Smooth muscle cell (in vitro differentiated cells): ENCODE results near the gene UTP11. TPM values are rescaled to one million over a fixed set of nuclear protein-coding genes. Genes with fewer than 3 reads are reported as not detected.
"Not testable (repeated sequence)": the region's sequence is repeated elsewhere in the genome, so short reads cannot be mapped to it uniquely, and the experiment has no call there.

Source experiments
- DNase-seq: peaks from one replicate; lab custom pipeline; 2025; ENCODE audit not compliant: unreplicated experiment; lab: John Stamatoyannopoulos, UW
- H2AFZ ChIP-seq: fragments of 200-600 bp; sonication (generic); 2 replicates; pipeline ENCODE4 v1.6.0; 2016; ENCODE audit warnings: antibody characterized with exemption, low read depth, mild to moderate bottlenecking
- H3F3A ChIP-seq: fragments of 200-600 bp; sonication (generic); 2 replicates; pipeline ENCODE4 v1.6.0; 2017; ENCODE audit warnings: antibody characterized with exemption, low read depth
- H3K27ac ChIP-seq: fragments of 200-600 bp; sonication (generic); 2 replicates; pipeline ENCODE4 v1.5.1; 2016; ENCODE audit warnings: low read depth, mild to moderate bottlenecking
- H3K27me3 ChIP-seq: fragments of 200-600 bp; sonication (generic); 2 replicates; pipeline ENCODE4 v1.6.1; 2016; ENCODE audit warnings: low read depth, mild to moderate bottlenecking
- H3K36me3 ChIP-seq: fragments of 200-600 bp; sonication (generic); 2 replicates; pipeline ENCODE4 v1.5.1; 2016; ENCODE audit warnings: low read depth
- H3K4me1 ChIP-seq: fragments of 200-600 bp; sonication (generic); 2 replicates; pipeline ENCODE4 v1.5.1; 2016; ENCODE audit warnings: low read depth
- H3K4me2 ChIP-seq: fragments of 200-600 bp; sonication (generic); 2 replicates; pipeline ENCODE4 v1.6.0; 2016; ENCODE audit warnings: mild to moderate bottlenecking
- H3K4me3 ChIP-seq: fragments of 200-600 bp; sonication (generic); 2 replicates; pipeline ENCODE4 v1.5.1; 2016; ENCODE audit warnings: mild to moderate bottlenecking
- H3K79me2 ChIP-seq: fragments of 200-600 bp; sonication (generic); 2 replicates; pipeline ENCODE4 v1.6.0; 2016; ENCODE audit warnings: low read depth, mild to moderate bottlenecking
- H3K9ac ChIP-seq: fragments of 200-600 bp; sonication (generic); 2 replicates; pipeline ENCODE4 v1.6.0; 2016; ENCODE audit warnings: low read depth
- H3K9me3 ChIP-seq: fragments of 200-600 bp; sonication (generic); replicated peaks from 2 replicates; pipeline ENCODE4 v1.5.1; 2016; ENCODE audit warnings: low read depth
- H4K20me1 ChIP-seq: fragments of 200-600 bp; sonication (generic); 2 replicates; pipeline ENCODE4 v1.6.0; 2016; ENCODE audit warnings: low read depth
- WGBS: methylation state at CpG from one replicate; pipeline ENCODE4 v1.1.7; 2016; ENCODE audit warnings: low lambda C conversion rate; 5-methylcytosine and 5-hydroxymethylcytosine counted together
- polyA plus RNA-seq: library from polyadenylated mRNA; unstranded; fragments of >200 nt; fragmentation: Nextera tagmentation; extraction: Ambion mirVana; gene quantifications from 2 replicates; pipeline ENCODE4 v1.2.1, GENCODE V29; 2016
- total RNA-seq: library from RNA; depleted of rRNA; stranded (reverse); fragments of >200 nt; gene quantifications from 2 replicates; pipeline ENCODE4 v1.2.3, GENCODE V29; 2014
- TF ChIP-seq, protein P1 (sequence below): fragments of 200-600 bp; sonication (generic); IDR thresholded peaks from 2 replicates; pipeline ENCODE4 v1.5.1; 2017; ENCODE audit warnings: borderline replicate concordance, mild to moderate bottlenecking, antibody characterized with exemption; ENCODE audit not compliant: insufficient read depth, poor library complexity, severe bottlenecking

UTP11 gene, protein sequence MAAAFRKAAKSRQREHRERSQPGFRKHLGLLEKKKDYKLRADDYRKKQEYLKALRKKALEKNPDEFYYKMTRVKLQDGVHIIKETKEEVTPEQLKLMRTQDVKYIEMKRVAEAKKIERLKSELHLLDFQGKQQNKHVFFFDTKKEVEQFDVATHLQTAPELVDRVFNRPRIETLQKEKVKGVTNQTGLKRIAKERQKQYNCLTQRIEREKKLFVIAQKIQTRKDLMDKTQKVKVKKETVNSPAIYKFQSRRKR
- 72.4 and 73.5 TPM in 2 replicates for total RNA-seq
- polyA plus RNA-seq = 43.7 and 44.4 TPM in 2 replicates

DNA sequence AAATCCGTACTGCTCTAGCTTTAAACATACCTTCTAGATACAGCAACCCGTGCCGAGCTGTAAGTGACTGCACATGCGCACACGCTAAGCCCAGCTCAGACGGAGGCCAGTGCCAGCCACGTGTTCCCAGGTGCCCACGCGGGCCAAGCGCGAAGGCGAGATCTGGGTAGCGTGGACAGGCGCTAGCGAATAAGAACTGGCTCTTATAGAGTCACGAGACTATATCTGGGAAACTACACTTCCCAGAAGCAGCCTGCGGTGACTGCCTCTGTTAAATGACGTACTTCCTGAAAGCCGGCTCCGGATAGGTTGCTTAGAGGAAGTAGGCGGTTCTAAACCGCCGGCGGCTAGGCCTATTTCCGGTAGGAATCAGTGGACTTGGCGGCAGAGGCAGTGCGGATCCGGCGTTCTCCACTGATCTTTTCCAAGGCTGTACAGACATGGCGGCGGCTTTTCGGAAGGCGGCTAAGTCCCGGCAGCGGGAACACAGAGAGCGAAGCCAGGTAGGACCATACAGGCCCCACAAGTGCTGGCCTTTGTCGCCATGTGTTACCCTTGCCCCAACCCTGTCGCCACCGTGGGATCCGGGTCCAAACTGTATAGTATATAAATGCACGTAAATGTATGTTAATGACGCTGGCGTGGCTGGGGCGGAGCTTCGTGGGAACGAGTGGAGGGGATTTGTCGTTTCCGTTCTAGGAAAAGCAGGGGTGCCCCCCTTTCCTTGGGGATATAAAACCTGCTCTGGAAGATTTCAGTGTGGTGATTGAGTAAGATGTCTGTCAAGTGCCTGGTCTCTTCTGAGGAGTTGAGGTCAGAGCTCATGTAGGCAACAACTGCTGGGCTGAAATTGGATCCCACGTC is at the start of gene UTP11:
Gene UTP11 (plus strand): TSS at position 372 of the 864 bp plus-strand sequence. CDS start 69 bp downstream, at position 441.
- peaks cover 32% of the 10 kb centered on the region for H4K20me1 ChIP-seq
- WGBS = 2% methylated on average over 49 of the region's 49 CpGs

DNA sequence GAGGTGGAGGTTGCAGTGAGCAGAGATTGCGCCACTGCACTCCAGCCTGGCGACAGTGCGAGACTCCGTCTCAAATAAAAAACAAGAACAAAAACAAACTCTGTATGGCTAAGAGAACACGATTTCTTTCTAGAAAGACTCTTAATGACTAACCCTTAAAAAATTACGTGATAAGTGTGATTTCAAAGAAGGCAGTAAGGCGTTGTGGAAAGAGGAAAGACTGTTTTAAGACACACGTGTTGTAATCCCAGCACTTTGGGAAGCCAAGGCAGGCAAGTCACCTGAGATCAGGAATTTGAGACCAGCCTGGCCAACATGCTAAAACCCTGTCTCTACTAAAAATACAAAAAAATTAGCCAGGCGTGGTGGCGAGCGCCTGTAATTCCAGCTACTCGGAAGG is 48.4 kb upstream of the UTP11 start:
- not testable (repeated sequence) for H3K4me1 ChIP-seq, H3K27ac ChIP-seq, H3K9ac ChIP-seq, H2AFZ ChIP-seq, H3K4me3 ChIP-seq, H3K4me2 ChIP-seq, H3F3A ChIP-seq, H3K79me2 ChIP-seq, DNase-seq, H4K20me1 ChIP-seq, H3K9me3 ChIP-seq, H3K27me3 ChIP-seq
- 87% methylated on average over 12 of the region's 12 CpGs for WGBS
- H3K36me3 ChIP-seq = peaks cover 11% of the 10 kb centered on the region

More for the DNA sequence above, at the start of gene UTP11:
- peak; percentile 91 for DNase-seq
- Histone ChIP-seq H3K9ac (peak within 1 kb of the TSS; percentile 93), H3K4me1 (peaks cover 14% of the 10 kb centered on the region), H3K4me2 (peak within 1 kb of the TSS; percentile 83), H3F3A (peaks cover 20% of the 10 kb centered on the region), H3K27ac (peak within 1 kb of the TSS; percentile 96), H3K36me3 (no peaks in the 10 kb centered on the region), H3K9me3 (no peaks in the 10 kb centered on the region), H3K27me3 (no peaks in the 10 kb centered on the region), H3K4me3 (peak within 1 kb of the TSS; percentile 67), H2AFZ (peak within 1 kb of the TSS; percentile 66), H3K79me2 (peaks cover 44% of the 10 kb centered on the region)
- TF ChIP-seq, protein P1, sequence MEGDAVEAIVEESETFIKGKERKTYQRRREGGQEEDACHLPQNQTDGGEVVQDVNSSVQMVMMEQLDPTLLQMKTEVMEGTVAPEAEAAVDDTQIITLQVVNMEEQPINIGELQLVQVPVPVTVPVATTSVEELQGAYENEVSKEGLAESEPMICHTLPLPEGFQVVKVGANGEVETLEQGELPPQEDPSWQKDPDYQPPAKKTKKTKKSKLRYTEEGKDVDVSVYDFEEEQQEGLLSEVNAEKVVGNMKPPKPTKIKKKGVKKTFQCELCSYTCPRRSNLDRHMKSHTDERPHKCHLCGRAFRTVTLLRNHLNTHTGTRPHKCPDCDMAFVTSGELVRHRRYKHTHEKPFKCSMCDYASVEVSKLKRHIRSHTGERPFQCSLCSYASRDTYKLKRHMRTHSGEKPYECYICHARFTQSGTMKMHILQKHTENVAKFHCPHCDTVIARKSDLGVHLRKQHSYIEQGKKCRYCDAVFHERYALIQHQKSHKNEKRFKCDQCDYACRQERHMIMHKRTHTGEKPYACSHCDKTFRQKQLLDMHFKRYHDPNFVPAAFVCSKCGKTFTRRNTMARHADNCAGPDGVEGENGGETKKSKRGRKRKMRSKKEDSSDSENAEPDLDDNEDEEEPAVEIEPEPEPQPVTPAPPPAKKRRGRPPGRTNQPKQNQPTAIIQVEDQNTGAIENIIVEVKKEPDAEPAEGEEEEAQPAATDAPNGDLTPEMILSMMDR = no peak

DNA sequence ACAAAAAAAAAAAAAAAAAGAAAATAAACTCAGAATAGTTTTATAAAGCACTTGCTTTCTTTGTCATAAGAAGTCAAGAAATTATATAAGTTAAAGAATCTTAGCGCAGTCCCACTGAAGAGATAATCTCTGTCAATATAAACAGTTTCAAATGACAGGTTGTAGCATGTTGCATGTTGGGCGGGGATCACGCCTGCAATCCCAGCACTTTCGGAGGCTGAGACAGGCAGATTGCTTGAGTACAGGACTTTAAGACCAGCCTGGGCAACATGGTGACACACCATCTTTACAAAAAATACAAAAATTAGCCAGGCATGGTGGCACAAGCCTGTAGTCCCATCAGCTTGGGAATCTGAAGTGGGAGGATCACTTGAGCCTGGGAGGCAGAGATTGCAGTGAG is 47.2 kb upstream of the UTP11 start:
- Histone ChIP-seq H3F3A (no peaks in the 10 kb centered on the region), H2AFZ (no peak overlapping the region), H3K4me1 (no peaks in the 10 kb centered on the region), H3K9me3 (no peaks in the 10 kb centered on the region), H3K27me3 (no peaks in the 10 kb centered on the region), H3K79me2 (no peaks in the 10 kb centered on the region), H3K9ac (no peak overlapping the region), H3K4me2 (no peak overlapping the region), H4K20me1 (peaks cover 3% of the 10 kb centered on the region), H3K36me3 (peaks cover 14% of the 10 kb centered on the region), H3K27ac (no peak overlapping the region), H3K4me3 (no peak overlapping the region)
- TF ChIP-seq, protein P1 = no peak
- no peak for DNase-seq
- 99% methylated on average over 4 of the region's 4 CpGs for WGBS

DNA sequence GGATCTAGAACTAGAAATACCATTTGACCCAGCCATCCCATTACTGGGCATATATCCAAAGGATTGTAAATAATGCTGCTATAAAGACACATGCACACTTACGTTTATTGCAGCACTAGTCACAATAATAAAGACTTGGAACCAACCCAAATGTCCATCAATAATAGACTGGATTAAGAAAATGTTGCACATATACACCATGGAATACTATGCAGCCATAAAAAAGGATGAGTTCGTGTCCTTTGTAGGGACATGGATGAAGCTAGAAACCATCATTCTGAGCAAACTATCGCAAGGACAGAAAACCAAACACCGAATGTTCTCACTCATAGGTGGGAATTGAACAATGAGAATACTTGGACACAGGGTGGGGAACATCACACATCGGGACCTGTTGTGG is 38.9 kb upstream of the UTP11 start:
- not testable (repeated sequence) for H3K27ac ChIP-seq, DNase-seq, H3K9me3 ChIP-seq, H3F3A ChIP-seq, H3K27me3 ChIP-seq, H3K4me2 ChIP-seq, H3K9ac ChIP-seq, H3K4me3 ChIP-seq, H2AFZ ChIP-seq, H3K4me1 ChIP-seq
- Histone ChIP-seq H4K20me1 (peaks cover 24% of the 10 kb centered on the region), H3K36me3 (peaks cover 42% of the 10 kb centered on the region), H3K79me2 (peaks cover 18% of the 10 kb centered on the region)
- WGBS = 95% methylated on average over 5 of the region's 5 CpGs
